ENCODE results near the gene SRRD.

Gene SRRD

GRCh38 chr22:26463688-26464087 is 20.0 kb upstream of the SRRD start:
- H3K4me3 ChIP-seq (ENCODE audit: control insufficient read depth, low read depth, low read length), result no peak overlapping the region
- TF ChIP-seq, protein P1, sequence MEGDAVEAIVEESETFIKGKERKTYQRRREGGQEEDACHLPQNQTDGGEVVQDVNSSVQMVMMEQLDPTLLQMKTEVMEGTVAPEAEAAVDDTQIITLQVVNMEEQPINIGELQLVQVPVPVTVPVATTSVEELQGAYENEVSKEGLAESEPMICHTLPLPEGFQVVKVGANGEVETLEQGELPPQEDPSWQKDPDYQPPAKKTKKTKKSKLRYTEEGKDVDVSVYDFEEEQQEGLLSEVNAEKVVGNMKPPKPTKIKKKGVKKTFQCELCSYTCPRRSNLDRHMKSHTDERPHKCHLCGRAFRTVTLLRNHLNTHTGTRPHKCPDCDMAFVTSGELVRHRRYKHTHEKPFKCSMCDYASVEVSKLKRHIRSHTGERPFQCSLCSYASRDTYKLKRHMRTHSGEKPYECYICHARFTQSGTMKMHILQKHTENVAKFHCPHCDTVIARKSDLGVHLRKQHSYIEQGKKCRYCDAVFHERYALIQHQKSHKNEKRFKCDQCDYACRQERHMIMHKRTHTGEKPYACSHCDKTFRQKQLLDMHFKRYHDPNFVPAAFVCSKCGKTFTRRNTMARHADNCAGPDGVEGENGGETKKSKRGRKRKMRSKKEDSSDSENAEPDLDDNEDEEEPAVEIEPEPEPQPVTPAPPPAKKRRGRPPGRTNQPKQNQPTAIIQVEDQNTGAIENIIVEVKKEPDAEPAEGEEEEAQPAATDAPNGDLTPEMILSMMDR (conservative IDR thresholded peaks at IDR 0.05; ENCODE audit: control insufficient read depth, insufficient read depth, low read depth, low read length), result no peak
- DNase-seq (ENCODE audit: low read depth), result no peak

GRCh38 chr22:26464312-26464711 is 19.4 kb upstream of the SRRD start:
- H3K4me3 ChIP-seq (ENCODE audit: control insufficient read depth, low read depth, low read length), result no peak overlapping the region
- DNase-seq (ENCODE audit: low read depth), result peak; percentile 30
- TF ChIP-seq, protein P1 (conservative IDR thresholded peaks at IDR 0.05; ENCODE audit: control insufficient read depth, insufficient read depth, low read depth, low read length), result no peak

GRCh38 chr22:26466196-26466595 is 17.5 kb upstream of the SRRD start:
- no peak for DNase-seq (ENCODE audit: low read depth)
- no peak overlapping the region for H3K4me3 ChIP-seq (ENCODE audit: control insufficient read depth, low read depth, low read length)
- TF ChIP-seq, protein P1 (conservative IDR thresholded peaks at IDR 0.05; ENCODE audit: control insufficient read depth, insufficient read depth, low read depth, low read length), result no peak

GRCh38 chr22:26470807-26471206 is 12.9 kb upstream of the SRRD start:
- no peak for DNase-seq (ENCODE audit: low read depth)
- no peak overlapping the region for H3K4me3 ChIP-seq (ENCODE audit: control insufficient read depth, low read depth, low read length)
- TF ChIP-seq, protein P1 (conservative IDR thresholded peaks at IDR 0.05; ENCODE audit: control insufficient read depth, insufficient read depth, low read depth, low read length), result no peak

GRCh38 chr22:26471522-26471921 is 12.2 kb upstream of the SRRD start:
- TF ChIP-seq, protein P1 (conservative IDR thresholded peaks at IDR 0.05; ENCODE audit: control insufficient read depth, insufficient read depth, low read depth, low read length), result no peak
- no peak for DNase-seq (ENCODE audit: low read depth)
- H3K4me3 ChIP-seq (ENCODE audit: control insufficient read depth, low read depth, low read length), result no peak overlapping the region

GRCh38 chr22:26474682-26475081 is 9.0 kb upstream of the SRRD start:
- peak; percentile 39 for DNase-seq (ENCODE audit: low read depth)
- TF ChIP-seq, protein P1 (conservative IDR thresholded peaks at IDR 0.05; ENCODE audit: control insufficient read depth, insufficient read depth, low read depth, low read length), result no peak
- H3K4me3 ChIP-seq (ENCODE audit: control insufficient read depth, low read depth, low read length), result no peak overlapping the region

DNA sequence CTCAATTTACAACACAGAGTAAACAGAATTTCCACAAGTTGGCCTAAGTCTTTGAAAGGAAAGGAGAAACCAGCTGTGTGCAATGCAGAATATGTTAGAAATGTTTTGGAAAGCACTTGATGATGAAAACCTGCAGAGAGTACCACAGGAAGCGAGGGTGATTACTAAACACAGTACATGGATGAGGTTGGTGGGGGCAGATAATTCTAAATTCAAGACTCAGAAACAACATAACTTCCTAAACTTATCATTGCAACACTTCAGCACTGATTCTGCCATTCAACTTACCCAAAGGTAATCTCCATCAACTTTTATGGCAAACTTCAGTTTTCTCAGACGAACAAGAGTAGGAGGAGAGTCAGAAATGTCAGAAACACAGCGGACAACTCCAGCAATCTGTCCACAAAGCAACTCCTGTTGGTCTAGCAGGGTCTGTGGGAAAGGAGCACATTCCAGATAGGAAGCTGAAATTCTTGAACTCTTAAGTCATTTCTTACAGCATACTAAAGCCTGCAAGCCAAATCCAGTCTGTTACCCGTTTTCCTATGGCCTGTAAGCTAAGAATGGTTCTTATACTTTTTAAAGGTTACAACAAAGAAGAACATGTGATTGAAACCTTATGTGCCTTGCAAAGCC is 6.9 kb upstream of the SRRD start:
- H3K4me3 ChIP-seq (ENCODE audit: control insufficient read depth, low read depth, low read length), result no peak overlapping the region
- DNase-seq (ENCODE audit: low read depth), result no peak
- TF ChIP-seq, protein P1 (conservative IDR thresholded peaks at IDR 0.05; ENCODE audit: control insufficient read depth, insufficient read depth, low read depth, low read length), result no peak
